CD14-positive monocyte (primary cell): Measurements from ENCODE around the gene PPFIBP1. TPM values are rescaled to one million over a fixed set of nuclear protein-coding genes. Genes with fewer than 3 reads are reported as not detected.
A peak's percentile ranks its signal among the peaks of the same experiment; 100 is the strongest.

Experiments used
- DNase-seq, 3 donors: peaks; one replicate each; pipeline ENCODE4 v3.0.0-alpha.2; 2011 to 2022
- H2AFZ ChIP-seq: 2 replicates; pipeline ENCODE4 v1.6.0; 2012; ENCODE audit warnings: mild to moderate bottlenecking, low read depth, low read length, inconsistent platforms; ENCODE audit not compliant: insufficient read depth, poor library complexity, severe bottlenecking
- H3K27ac ChIP-seq, 2 donors: 1 replicate in 1 of 2; 2 replicates in 1 of 2; pipeline ENCODE4 v1.5.1; 2012 to 2013; ENCODE audit warnings: low read length in 2 of 2, control low read depth in 1 of 2, inconsistent platforms in 1 of 2, low read depth in 1 of 2, mild to moderate bottlenecking in 1 of 2
- H3K27me3 ChIP-seq, 2 donors: one replicate each; pipeline versions ENCODE4 v1.6.0 to v1.6.1; 2011 to 2013; ENCODE audit warnings: low read length in 2 of 2; ENCODE audit not compliant: control insufficient read depth in 2 of 2, insufficient read depth in 2 of 2
- H3K36me3 ChIP-seq, 2 donors: replicated peaks in 1 of 2; 1 replicate in 1 of 2; 2 replicates in 1 of 2; pipeline versions ENCODE4 v1.5.1 to v1.6.1; 2012 to 2013; ENCODE audit warnings: low read length in 2 of 2, control low read depth in 1 of 2, inconsistent platforms in 1 of 2, mild to moderate bottlenecking in 1 of 2; ENCODE audit not compliant: insufficient read depth in 2 of 2, control insufficient read depth in 1 of 2
- H3K4me1 ChIP-seq, 2 donors: 1 replicate in 1 of 2; 2 replicates in 1 of 2; pipeline versions ENCODE4 v1.5.1 to v1.6.1; 2012 to 2013; ENCODE audit warnings: low read length in 2 of 2, control low read depth in 1 of 2, inconsistent platforms in 1 of 2, mild to moderate bottlenecking in 1 of 2, moderate library complexity in 1 of 2; ENCODE audit not compliant: insufficient read depth in 2 of 2, control insufficient read depth in 1 of 2
- H3K4me2 ChIP-seq: replicated peaks from 2 replicates; pipeline ENCODE3; 2012; ENCODE audit warnings: low read length, moderate library complexity, mild to moderate bottlenecking; ENCODE audit not compliant: poor library complexity, severe bottlenecking; ENCODE audit errors: extremely low read depth
- H3K4me3 ChIP-seq, 3 experiments: fragments of 200-600 bp in 1 of 3; sonication (generic) in 1 of 3; replicated peaks in 1 of 3; 1 replicate in 2 of 3; 2 replicates in 1 of 3; pipeline ENCODE4 v1.5.1; 2011 to 2013; ENCODE audit warnings: low read length in 3 of 3, mild to moderate bottlenecking in 3 of 3, control low read depth in 2 of 3, low read depth in 2 of 3, inconsistent platforms in 1 of 3, moderate library complexity in 1 of 3
- H3K79me2 ChIP-seq: 2 replicates; pipeline ENCODE4 v1.6.0; 2012; ENCODE audit warnings: mild to moderate bottlenecking, control low read depth, inconsistent platforms, low read length, moderate library complexity; ENCODE audit not compliant: insufficient read depth
- H3K9ac ChIP-seq: 2 replicates; pipeline ENCODE4 v1.6.0; 2017; ENCODE audit warnings: low read length, mild to moderate bottlenecking; ENCODE audit not compliant: insufficient read depth, poor library complexity, severe bottlenecking
- H3K9me3 ChIP-seq, 2 donors: replicated peaks in 1 of 2; 1 replicate in 1 of 2; 2 replicates in 1 of 2; pipeline versions ENCODE4 v1.5.1 to v1.6.1; 2012 to 2013; ENCODE audit warnings: low read length in 2 of 2, control low read depth in 1 of 2; ENCODE audit not compliant: control insufficient read depth in 1 of 2, insufficient read depth in 1 of 2
- H4K20me1 ChIP-seq: 2 replicates; pipeline ENCODE4 v1.6.0; 2012; ENCODE audit warnings: mild to moderate bottlenecking, low read length, control low read depth, moderate library complexity; ENCODE audit not compliant: insufficient read depth
- H3K27ac Mint-ChIP-seq, 7 donors: one replicate each; pipeline ENCODE4 v1.8.0; 2020; ENCODE audit warnings: mild to moderate bottlenecking in 7 of 7, mixed read lengths in 7 of 7, moderate library complexity in 6 of 7, inconsistent platforms in 2 of 7
- H3K27me3 Mint-ChIP-seq, 3 donors: one replicate each; pipeline ENCODE4 v1.8.0; 2021 to 2022; ENCODE audit warnings: low read depth in 3 of 3, mild to moderate bottlenecking in 3 of 3, mixed read lengths in 3 of 3, moderate library complexity in 3 of 3, inconsistent platforms in 1 of 3
- H3K36me3 Mint-ChIP-seq, 2 donors: one replicate each; pipeline ENCODE4 v1.8.0; 2020; ENCODE audit warnings: mixed read lengths in 2 of 2, inconsistent platforms in 1 of 2, mild to moderate bottlenecking in 1 of 2
- H3K4me1 Mint-ChIP-seq: one replicate; pipeline ENCODE4 v1.8.0; 2020; ENCODE audit warnings: mild to moderate bottlenecking, mixed read lengths
- H3K4me3 Mint-ChIP-seq, 2 donors: one replicate each; pipeline ENCODE4 v1.8.0; 2020; ENCODE audit warnings: mild to moderate bottlenecking in 2 of 2, mixed read lengths in 2 of 2, moderate library complexity in 1 of 2
- H3K9me3 Mint-ChIP-seq, 7 donors: one replicate each; pipeline ENCODE4 v1.8.0; 2020 to 2022; ENCODE audit warnings: mixed read lengths in 7 of 7, mild to moderate bottlenecking in 6 of 7, moderate library complexity in 6 of 7, inconsistent platforms in 2 of 7
- CTCF ChIP-seq: fragments of 200-600 bp; IDR thresholded peaks from one replicate; pipeline ENCODE4 v1.8.0; 2022; ENCODE audit warnings: antibody characterized with exemption, mild to moderate bottlenecking
- WGBS: methylation state at CpG from one replicate; pipeline ENCODE4 v1.1.5; 2013; ENCODE audit warnings: missing lambda C conversion rate; ENCODE audit not compliant: insufficient coverage; 5-methylcytosine and 5-hydroxymethylcytosine counted together
- intact Hi-C, 2 donors: fragments of 100-400 bp; cut with micrococcal nuclease; formaldehyde crosslinking; loops; one replicate each; pipeline versions ENCODE4 v1.15.0 to v1.15.1; 2023
- polyA plus RNA-seq, 3 donors: library from polyadenylated mRNA; depleted of rRNA in 1 of 3; unstranded in 2 of 3; stranded (reverse) in 1 of 3; fragments of 300-500 nt in 2 of 3; fragments of >200 nt in 1 of 3; fragmentation: Illumina TruSeq in 2 of 3; gene quantifications; 1 replicate in 2 of 3; 2 replicates in 1 of 3; pipeline ENCODE4 v1.2.3, GENCODE V29; 2012 to 2021

PPFIBP1 gene
- polyA plus RNA-seq, 3 donors: 0.25 to 0.79 (median 0.53) TPM

- Histone ChIP-seq H3K79me2 (no peaks in the 10 kb centered on the region), H3K36me3 (no peaks in the 10 kb centered on the region), H3K4me1 (peaks cover 3 to 6% of the 10 kb centered on the region in 2 donors), H3K4me3 (no peak overlapping the region), H3K4me2 (no peak overlapping the region), H3K9me3 (no peaks in the 10 kb centered on the region), H3K27me3 (no peaks in the 10 kb centered on the region), H3K9ac (no peak overlapping the region), H4K20me1 (no peaks in the 10 kb centered on the region), H3K27ac (no peak overlapping the region), H2AFZ (no peak overlapping the region)
- DNase-seq: no peak
- Mint-ChIP-seq H3K9me3 (peaks cover 0 to 2% (median 0%) of the 10 kb centered on the region in 7 donors), H3K4me3 (no peak overlapping the region), H3K27me3 (no peaks in the 10 kb centered on the region), H3K4me1 (peaks cover 8% of the 10 kb centered on the region), H3K36me3 (no peaks in the 10 kb centered on the region), H3K27ac (peak overlapping the region in 1 of 7 donors; percentile 76)
- 89% methylated on average over 2 of the region's 2 CpGs for WGBS
- intact Hi-C loops: loop anchor here in 1 of 2 donors (10.0 kb wide), 1 partner anchor 185 kb away; no protein-coding TSS in a partner anchor
- TF ChIP-seq CTCF: no peak
Measured at GRCh38 chr12:27620121-27620520, 96.1 kb downstream of the PPFIBP1 start.

- Mint-ChIP-seq H3K4me3 (no peak overlapping the region), H3K4me1 (peaks cover 16% of the 10 kb centered on the region), H3K27me3 (no peaks in the 10 kb centered on the region), H3K9me3 (peaks cover 0 to 2% (median 0%) of the 10 kb centered on the region in 7 donors), H3K36me3 (no peaks in the 10 kb centered on the region), H3K27ac (no peak overlapping the region)
- Histone ChIP-seq H3K4me1 (peaks cover 3 to 6% of the 10 kb centered on the region in 2 donors), H3K9ac (no peak overlapping the region), H3K36me3 (no peaks in the 10 kb centered on the region), H2AFZ (no peak overlapping the region), H3K4me3 (no peak overlapping the region), H3K4me2 (no peak overlapping the region), H3K9me3 (no peaks in the 10 kb centered on the region), H4K20me1 (no peaks in the 10 kb centered on the region), H3K79me2 (no peaks in the 10 kb centered on the region), H3K27ac (no peak overlapping the region), H3K27me3 (no peaks in the 10 kb centered on the region)
- TF ChIP-seq CTCF: no peak
- WGBS: 88% methylated on average over 3 of the region's 9 CpGs
- intact Hi-C loops: loop anchor here in 1 of 2 donors (10.0 kb wide), 1 partner anchor 188 kb away; no protein-coding TSS in a partner anchor
- DNase-seq: no peak
Measured at GRCh38 chr12:27622436-27623195, 98.6 kb downstream of the PPFIBP1 start.
